LoVo (cell line): ENCODE data around the gene ZDHHC3.
A peak's percentile ranks its signal among the peaks of the same experiment; 100 is the strongest.

Experiments used
- DNase-seq: peaks from one replicate; pipeline ENCODE4 v3.0.0-alpha.2; 2016; ENCODE audit warnings: low spot score

Gene ZDHHC3

DNA sequence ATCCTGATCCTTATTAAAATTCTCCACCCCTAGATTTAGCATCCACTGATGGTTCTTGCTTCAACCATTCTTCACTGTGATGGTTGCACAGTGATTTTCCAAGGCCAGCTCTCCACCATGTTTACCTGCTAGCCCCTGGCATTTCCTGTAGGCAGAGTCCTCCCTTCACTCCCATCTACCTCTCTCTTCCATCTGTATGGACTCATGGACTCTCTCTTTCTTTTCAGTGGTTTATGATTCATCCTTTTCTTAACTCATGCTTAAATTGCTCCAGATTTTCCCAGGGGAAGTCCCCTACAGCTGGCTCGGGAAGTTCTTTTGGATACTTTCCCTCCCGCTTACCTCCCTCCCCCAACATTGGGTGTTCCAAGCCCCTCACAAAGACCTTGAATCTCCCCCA lies 82.9 kb downstream of the ZDHHC3 start:
- DNase-seq, result no peak

GRCh38 chr3:44892689-44893088 lies 83.3 kb downstream of the ZDHHC3 start:
- DNase-seq, result no peak

- DNase-seq, result no peak
These were observed 85.1 kb downstream of the ZDHHC3 start for GRCh38 chr3:44890852-44891251.

DNA sequence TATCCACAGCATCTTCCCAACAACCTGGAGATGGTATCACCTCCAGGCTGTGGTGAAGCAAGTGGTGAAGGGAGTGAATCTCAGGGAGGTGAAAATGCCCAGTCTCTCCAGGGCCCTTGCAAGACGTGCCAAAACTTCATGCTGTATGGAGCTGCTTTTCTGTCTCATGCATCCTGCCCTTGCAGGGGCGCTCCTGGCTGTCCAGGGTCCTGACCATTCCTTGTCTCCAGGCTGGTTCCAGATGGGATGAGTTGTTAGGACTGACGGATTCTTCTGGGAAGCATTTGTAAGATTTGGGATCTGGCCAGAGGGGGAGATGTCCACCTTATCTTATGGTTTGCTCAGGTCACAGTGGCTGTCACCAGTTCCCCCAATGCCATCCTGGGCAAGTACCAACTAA lies 85.7 kb downstream of the ZDHHC3 start:
- DNase-seq, result no peak

GRCh38 chr3:44887101-44887500 lies 88.9 kb downstream of the ZDHHC3 start:
- DNase-seq, result no peak

- DNase-seq, result no peak
These were observed 89.4 kb downstream of the ZDHHC3 start for GRCh38 chr3:44886561-44886960.

DNA sequence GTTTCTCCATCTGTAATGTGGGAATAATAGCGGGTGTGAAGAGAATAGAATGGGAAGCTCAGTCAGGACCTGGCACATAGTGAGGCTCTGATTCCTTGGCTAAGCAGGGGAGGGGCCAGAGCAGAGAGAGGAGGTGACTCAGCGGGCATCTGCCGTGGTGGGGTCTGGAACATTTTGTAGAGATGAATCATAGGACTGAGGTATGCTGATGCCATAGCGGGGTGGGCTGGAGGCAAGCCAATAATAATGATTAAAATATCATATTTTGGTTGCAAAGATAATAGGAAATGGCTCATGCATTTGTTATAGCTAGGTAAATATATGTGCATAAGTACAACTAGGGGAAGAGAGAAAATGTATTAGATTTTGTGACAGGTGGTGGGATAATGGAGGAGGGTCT lies 90.4 kb downstream of the ZDHHC3 start:
- DNase-seq, result peak; percentile 79

GRCh38 chr3:44883999-44884431 lies 92.0 kb downstream of the ZDHHC3 start:
- DNase-seq, result peak; percentile 67

DNA sequence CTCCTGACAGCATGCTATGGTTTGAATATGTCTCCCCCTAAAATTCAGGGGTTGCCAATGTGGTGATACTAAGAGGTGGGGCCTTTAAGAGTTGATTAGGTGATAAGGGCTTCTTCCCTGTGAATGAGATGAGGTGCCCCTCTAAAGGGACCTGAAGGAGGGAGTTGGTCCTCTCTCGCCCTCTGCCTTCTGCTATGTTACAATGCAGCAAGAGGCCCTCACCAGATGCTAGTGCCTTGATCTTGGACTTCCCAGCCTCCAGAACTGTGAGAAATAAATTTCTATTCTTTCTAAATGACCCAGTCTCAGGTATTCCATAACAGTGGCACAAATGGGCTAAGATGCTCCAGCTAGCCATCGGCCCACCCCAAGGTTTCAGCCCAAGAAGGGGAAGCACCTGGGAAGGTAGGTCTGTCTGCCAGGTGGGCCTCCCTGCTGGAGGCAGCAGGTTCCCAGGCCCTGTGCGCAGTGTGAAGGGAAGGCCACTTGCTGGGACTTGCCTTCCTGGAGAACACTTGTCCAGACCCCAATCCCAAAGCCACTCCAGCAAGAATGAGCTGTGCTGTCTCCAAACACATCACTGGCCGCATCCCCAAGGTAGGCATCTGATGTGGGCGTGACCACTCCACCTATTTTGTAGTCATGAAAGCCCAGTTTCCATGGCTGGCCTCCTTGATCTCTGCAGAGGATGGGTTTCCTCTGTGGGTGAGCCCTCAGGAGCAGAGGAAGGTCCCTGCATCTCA lies 92.6 kb downstream of the ZDHHC3 start:
- DNase-seq, result no peak

GRCh38 chr3:44880284-44880683 lies 95.7 kb downstream of the ZDHHC3 start:
- no peak for DNase-seq

DNA sequence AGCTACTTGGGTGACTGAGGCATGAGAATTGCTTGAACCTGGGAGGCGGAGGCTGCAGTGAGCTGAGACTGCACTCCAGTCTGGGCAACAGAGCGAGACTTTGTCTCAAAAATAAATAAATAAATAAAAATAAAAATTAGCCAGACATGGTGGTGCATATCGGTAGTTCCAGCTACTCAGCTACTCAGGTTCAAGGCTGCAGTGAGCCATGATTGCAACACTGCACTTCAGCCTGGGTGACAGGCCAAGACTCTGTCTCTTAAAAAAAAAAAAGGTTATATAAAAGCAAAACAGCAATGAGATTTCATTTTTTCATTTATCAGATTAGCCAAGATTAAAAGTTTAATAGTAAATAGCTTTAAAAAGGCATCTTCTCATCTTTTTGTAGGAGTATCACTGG lies 98.6 kb downstream of the ZDHHC3 start:
- no peak for DNase-seq

GRCh38 chr3:44875596-44875995 lies 100.4 kb downstream of the ZDHHC3 start:
- no peak for DNase-seq
